ENCODE results near the gene DPEP3. TPM values are rescaled to one million over a fixed set of nuclear protein-coding genes. Genes with fewer than 3 reads are reported as not detected.
"Not testable (repeated sequence)": the region's sequence is repeated elsewhere in the genome, so short reads cannot be mapped to it uniquely, and the experiment has no call there.

DPEP3 gene
- total RNA-seq, 1 donor from 2014 or later, result not detected

- Mint-ChIP-seq H3K27ac (ENCODE audit: unreplicated experiment) (no peak overlapping the region), H3K27me3 (ENCODE audit: unreplicated experiment) (peaks cover 8% of the 10 kb centered on the region), H3K4me3 (ENCODE audit: unreplicated experiment) (peak overlapping the region; percentile 96), H3K4me1 (ENCODE audit: low read depth, unreplicated experiment) (peaks cover 2% of the 10 kb centered on the region), H3K9me3 (ENCODE audit: unreplicated experiment) (peaks cover 6% of the 10 kb centered on the region), H3K36me3 (ENCODE audit: unreplicated experiment) (no peaks in the 10 kb centered on the region)
- TF ChIP-seq CTCF (IDR thresholded peaks at IDR 0.05; ENCODE audit: partially characterized antibody, unreplicated experiment), result no peak
- DNase-seq, result no peak
These were observed 41.2 kb upstream of the DPEP3 start for GRCh38 chr16:68021490-68021889.

GRCh38 chr16:68019167-68019680 lies 38.9 kb upstream of the DPEP3 start:
- no peak overlapping the region for H3K27ac Mint-ChIP-seq (ENCODE audit: unreplicated experiment)
- peaks cover 6% of the 10 kb centered on the region for H3K9me3 Mint-ChIP-seq (ENCODE audit: unreplicated experiment)
- no peaks in the 10 kb centered on the region for H3K36me3 Mint-ChIP-seq (ENCODE audit: unreplicated experiment)
- no peak overlapping the region for H3K4me3 Mint-ChIP-seq (ENCODE audit: unreplicated experiment)
- peaks cover 2% of the 10 kb centered on the region for H3K4me1 Mint-ChIP-seq (ENCODE audit: low read depth, unreplicated experiment)
- TF ChIP-seq CTCF (IDR thresholded peaks at IDR 0.05; ENCODE audit: partially characterized antibody, unreplicated experiment), result no peak
- peaks cover 8% of the 10 kb centered on the region for H3K27me3 Mint-ChIP-seq (ENCODE audit: unreplicated experiment)
- DNase-seq, result no peak

GRCh38 chr16:68015681-68016080 lies 35.4 kb upstream of the DPEP3 start, which contains the start of gene DPEP2NB:
Gene DPEP2NB, minus strand, starts transcription at chr16:68015911. Its CDS starts 141 bp downstream, at chr16:68015770.
- H3K4me1 Mint-ChIP-seq (ENCODE audit: low read depth, unreplicated experiment), result no peaks in the 10 kb centered on the region
- H3K4me3 Mint-ChIP-seq (ENCODE audit: unreplicated experiment), result no peak within 1 kb of the TSS

GRCh38 chr16:68013440-68013839 lies 33.1 kb upstream of the DPEP3 start:
- Mint-ChIP-seq H3K4me3 (ENCODE audit: unreplicated experiment) (no peak overlapping the region), H3K27ac (ENCODE audit: unreplicated experiment) (no peak overlapping the region), H3K9me3 (ENCODE audit: unreplicated experiment) (no peaks in the 10 kb centered on the region), H3K27me3 (ENCODE audit: unreplicated experiment) (peaks cover 2% of the 10 kb centered on the region), H3K36me3 (ENCODE audit: unreplicated experiment) (no peaks in the 10 kb centered on the region), H3K4me1 (ENCODE audit: low read depth, unreplicated experiment) (no peaks in the 10 kb centered on the region)
- TF ChIP-seq CTCF (IDR thresholded peaks at IDR 0.05; ENCODE audit: partially characterized antibody, unreplicated experiment), result no peak
- DNase-seq, result no peak

More at GRCh38 chr16:68015681-68016080, 35.4 kb upstream of the DPEP3 start, which contains the start of gene DPEP2NB:
- Mint-ChIP-seq H3K27me3 (ENCODE audit: unreplicated experiment) (peaks cover under 1% of the 10 kb centered on the region), H3K9me3 (ENCODE audit: unreplicated experiment) (no peaks in the 10 kb centered on the region), H3K36me3 (ENCODE audit: unreplicated experiment) (no peaks in the 10 kb centered on the region), H3K27ac (ENCODE audit: unreplicated experiment) (no peak within 1 kb of the TSS)
- no peak for TF ChIP-seq CTCF (IDR thresholded peaks at IDR 0.05; ENCODE audit: partially characterized antibody, unreplicated experiment)
- no peak for DNase-seq

- H3K36me3 Mint-ChIP-seq (ENCODE audit: unreplicated experiment); H3K27me3 Mint-ChIP-seq (ENCODE audit: unreplicated experiment); H3K4me1 Mint-ChIP-seq (ENCODE audit: low read depth, unreplicated experiment); H3K27ac Mint-ChIP-seq (ENCODE audit: unreplicated experiment); DNase-seq; H3K4me3 Mint-ChIP-seq (ENCODE audit: unreplicated experiment); H3K9me3 Mint-ChIP-seq (ENCODE audit: unreplicated experiment): not testable (repeated sequence)
These were observed 29.6 kb upstream of the DPEP3 start for GRCh38 chr16:68009872-68010271.

Data from glutamatergic neuron (in vitro differentiated cells).